Natural killer cell (primary cell): ENCODE results near the gene SLC24A3. TPM values are rescaled to one million over a fixed set of nuclear protein-coding genes. Genes with fewer than 3 reads are reported as not detected.

Experiments used
- ATAC-seq, 3 donors: fragments of 150-1000 bp in 2 of 3; fragments of 200-7000 bp in 1 of 3; cut with Tn5 transposase; 1 replicate in 1 of 3; 2 replicates in 2 of 3; pipeline ENCODE4 v1.10.0; 2021; ENCODE audit warnings: mild to moderate bottlenecking in 2 of 3, moderate library complexity in 2 of 3
- DNase-seq, 2 donors: peaks; one replicate each; pipeline versions ENCODE4 v3.0.0 to v3.0.0-alpha.2; 2013 to 2021; ENCODE audit warnings: mixed read lengths in 1 of 2
- H3K27ac ChIP-seq: one replicate; pipeline ENCODE4 v1.5.1; 2013; ENCODE audit warnings: mild to moderate bottlenecking, low read length
- H3K27me3 ChIP-seq: one replicate; pipeline ENCODE4 v1.6.1; 2013; ENCODE audit warnings: low read length; ENCODE audit not compliant: control insufficient read depth, insufficient read depth
- H3K36me3 ChIP-seq: one replicate; pipeline ENCODE4 v1.6.1; 2013; ENCODE audit warnings: low read length; ENCODE audit not compliant: control insufficient read depth, insufficient read depth
- H3K4me1 ChIP-seq: one replicate; pipeline ENCODE4 v1.6.1; 2013; ENCODE audit warnings: low read length; ENCODE audit not compliant: control insufficient read depth, insufficient read depth
- H3K4me3 ChIP-seq: one replicate; pipeline ENCODE4 v1.5.1; 2013; ENCODE audit warnings: low read length
- H3K9me3 ChIP-seq: one replicate; pipeline ENCODE4 v1.6.1; 2013; ENCODE audit warnings: low read length; ENCODE audit not compliant: control insufficient read depth, insufficient read depth
- H3K27ac Mint-ChIP-seq, 2 donors: one replicate each; pipeline ENCODE4 v1.8.0; 2022; ENCODE audit warnings: mild to moderate bottlenecking in 2 of 2, mixed read lengths in 2 of 2, moderate library complexity in 1 of 2
- H3K27me3 Mint-ChIP-seq, 2 donors: one replicate each; pipeline ENCODE4 v1.8.0; 2022; ENCODE audit warnings: low read depth in 2 of 2, mixed read lengths in 2 of 2
- H3K36me3 Mint-ChIP-seq: one replicate; pipeline ENCODE4 v1.8.0; 2022; ENCODE audit warnings: mixed read lengths
- H3K4me1 Mint-ChIP-seq, 2 donors: one replicate each; pipeline ENCODE4 v1.8.0; 2022; ENCODE audit warnings: mixed read lengths in 2 of 2
- H3K4me3 Mint-ChIP-seq: one replicate; pipeline ENCODE4 v1.8.0; 2022; ENCODE audit warnings: mild to moderate bottlenecking, moderate library complexity, mixed read lengths
- H3K9me3 Mint-ChIP-seq, 2 donors: one replicate each; pipeline ENCODE4 v1.8.0; 2022; ENCODE audit warnings: mixed read lengths in 2 of 2
- WGBS: methylation state at CpG from one replicate; pipeline ENCODE4 v1.1.7; 2013; ENCODE audit warnings: missing lambda C conversion rate; ENCODE audit not compliant: insufficient coverage; 5-methylcytosine and 5-hydroxymethylcytosine counted together
- intact Hi-C: fragments of 100-400 bp; cut with micrococcal nuclease; formaldehyde crosslinking; loops from one replicate; pipeline ENCODE4 v1.14.2; 2022
- total RNA-seq, 4 donors: library from RNA; stranded (reverse); fragments of 120-200 nt in 1 of 4; gene quantifications; one replicate each; pipeline versions ENCODE4 v1.2.3 to v1.2.4, GENCODE V29; 2013 to 2022
- TF ChIP-seq, protein P1 (sequence below): fragments of 200-600 bp; IDR thresholded peaks from one replicate; pipeline ENCODE4 v1.8.0; 2022; ENCODE audit warnings: antibody characterized with exemption

The SLC24A3 gene
- total RNA-seq, 3 donors from 2014 or later (not counting 1 experiment from before 2014, with no cell fraction given): 0.09 to 5.5 (median 0.99) TPM

DNA sequence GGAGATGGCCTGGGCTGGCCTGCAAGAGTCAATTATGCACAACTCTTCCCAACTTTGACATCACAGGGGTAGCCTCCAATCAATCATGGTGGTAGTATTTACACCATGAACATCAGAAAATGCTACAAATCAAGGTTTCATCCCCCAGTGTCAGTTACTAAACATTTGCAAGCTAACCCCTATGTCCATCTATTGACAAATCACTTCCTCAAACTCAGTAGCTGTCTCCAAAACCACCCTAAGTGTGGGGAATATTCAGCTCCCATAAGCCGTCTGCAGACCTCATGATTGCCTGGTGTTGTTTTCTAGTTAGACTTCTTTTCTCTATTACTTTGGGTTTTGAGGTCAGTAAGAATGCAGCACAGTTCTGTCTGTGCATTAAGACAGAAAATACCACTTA lies 344.8 kb downstream of the SLC24A3 start:
- Mint-ChIP-seq H3K27ac (no peak overlapping the region), H3K36me3 (no peaks in the 10 kb centered on the region), H3K27me3 (peaks cover 2 to 8% of the 10 kb centered on the region in 2 donors), H3K9me3 (no peaks in the 10 kb centered on the region), H3K4me1 (no peaks in the 10 kb centered on the region), H3K4me3 (no peak overlapping the region)
- H3K27me3 ChIP-seq: no peaks in the 10 kb centered on the region
- no peaks in the 10 kb centered on the region for H3K36me3 ChIP-seq
- H3K4me1 ChIP-seq: no peaks in the 10 kb centered on the region
- no peak overlapping the region for H3K27ac ChIP-seq
- TF ChIP-seq, protein P1, sequence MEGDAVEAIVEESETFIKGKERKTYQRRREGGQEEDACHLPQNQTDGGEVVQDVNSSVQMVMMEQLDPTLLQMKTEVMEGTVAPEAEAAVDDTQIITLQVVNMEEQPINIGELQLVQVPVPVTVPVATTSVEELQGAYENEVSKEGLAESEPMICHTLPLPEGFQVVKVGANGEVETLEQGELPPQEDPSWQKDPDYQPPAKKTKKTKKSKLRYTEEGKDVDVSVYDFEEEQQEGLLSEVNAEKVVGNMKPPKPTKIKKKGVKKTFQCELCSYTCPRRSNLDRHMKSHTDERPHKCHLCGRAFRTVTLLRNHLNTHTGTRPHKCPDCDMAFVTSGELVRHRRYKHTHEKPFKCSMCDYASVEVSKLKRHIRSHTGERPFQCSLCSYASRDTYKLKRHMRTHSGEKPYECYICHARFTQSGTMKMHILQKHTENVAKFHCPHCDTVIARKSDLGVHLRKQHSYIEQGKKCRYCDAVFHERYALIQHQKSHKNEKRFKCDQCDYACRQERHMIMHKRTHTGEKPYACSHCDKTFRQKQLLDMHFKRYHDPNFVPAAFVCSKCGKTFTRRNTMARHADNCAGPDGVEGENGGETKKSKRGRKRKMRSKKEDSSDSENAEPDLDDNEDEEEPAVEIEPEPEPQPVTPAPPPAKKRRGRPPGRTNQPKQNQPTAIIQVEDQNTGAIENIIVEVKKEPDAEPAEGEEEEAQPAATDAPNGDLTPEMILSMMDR: no peak
- H3K4me3 ChIP-seq: no peak overlapping the region
- intact Hi-C loops: no loop called here
- DNase-seq (no peak), ATAC-seq (no peak)
- no peaks in the 10 kb centered on the region for H3K9me3 ChIP-seq
- WGBS: no CpG with 5 or more reads among the region's 1 CpG

DNA sequence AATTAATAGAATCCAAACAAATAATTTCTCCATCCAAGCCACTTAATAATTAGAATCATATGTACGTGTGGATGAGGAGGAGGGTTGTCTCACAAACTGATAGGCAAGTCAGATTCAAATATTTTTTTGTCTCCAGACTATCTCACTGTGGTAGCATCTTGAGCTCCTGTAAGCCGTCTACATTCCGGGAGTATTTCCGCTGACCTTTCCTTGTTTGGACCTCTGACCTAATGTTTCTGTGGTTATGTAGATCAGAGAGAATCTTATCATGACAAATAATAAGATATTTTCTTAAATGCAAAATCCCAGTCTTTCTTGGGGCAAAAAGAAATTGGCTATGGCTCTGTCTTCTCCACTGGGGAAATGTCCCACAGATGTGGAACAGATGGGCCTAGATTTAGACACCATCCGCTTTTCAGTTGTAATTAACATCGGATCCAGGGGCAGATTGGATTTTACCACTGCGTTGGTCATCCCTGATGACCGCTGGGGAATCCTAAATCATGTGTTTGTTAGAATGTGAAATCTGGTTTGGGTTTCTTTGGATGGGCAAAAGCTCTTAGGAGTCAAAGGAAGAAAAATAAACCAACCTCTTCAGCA lies 348.5 kb downstream of the SLC24A3 start:
- intact Hi-C loops: no loop called here
- no peaks in the 10 kb centered on the region for H3K9me3 Mint-ChIP-seq
- DNase-seq (no peak), ATAC-seq (no peak)
- no peaks in the 10 kb centered on the region for H3K4me1 ChIP-seq
- 81% methylated on average over 7 of the region's 8 CpGs for whole genome bisulfite sequencing
- no peak overlapping the region for H3K27ac ChIP-seq
- no peaks in the 10 kb centered on the region for H3K27me3 ChIP-seq
- no peaks in the 10 kb centered on the region for H3K36me3 Mint-ChIP-seq
- no peak overlapping the region for H3K27ac Mint-ChIP-seq
- no peaks in the 10 kb centered on the region for H3K9me3 ChIP-seq
- H3K36me3 ChIP-seq: no peaks in the 10 kb centered on the region
- H3K27me3 Mint-ChIP-seq: peaks cover 2 to 8% of the 10 kb centered on the region in 2 donors
- no peak overlapping the region for H3K4me3 ChIP-seq
- H3K4me1 Mint-ChIP-seq: no peaks in the 10 kb centered on the region
- TF ChIP-seq, protein P1: no peak
- H3K4me3 Mint-ChIP-seq: no peak overlapping the region

DNA sequence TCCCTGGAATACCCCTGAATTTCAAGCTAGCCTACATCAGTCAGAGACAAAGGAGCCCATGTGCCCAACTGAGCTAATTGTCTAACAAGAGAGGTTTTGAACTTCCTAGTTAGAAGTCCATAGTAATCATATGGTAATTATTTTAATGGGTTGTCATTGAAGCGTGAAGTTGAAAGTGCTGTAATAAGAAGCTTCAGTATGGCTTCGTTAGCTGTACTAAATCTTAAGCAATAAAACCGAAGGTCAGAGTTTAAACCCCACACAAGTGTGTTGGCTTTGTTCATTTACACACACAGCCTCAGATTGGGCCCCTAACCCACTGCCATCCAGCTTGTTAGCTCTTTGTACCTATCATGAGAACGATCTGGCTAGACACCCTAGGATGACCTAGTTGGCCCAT lies 350.0 kb downstream of the SLC24A3 start:
- WGBS: 86% methylated on average over 4 of the region's 4 CpGs
- H3K36me3 Mint-ChIP-seq: no peaks in the 10 kb centered on the region
- no peak for DNase-seq
- Histone ChIP-seq H3K27ac (no peak overlapping the region), H3K27me3 (no peaks in the 10 kb centered on the region), H3K4me3 (no peak overlapping the region), H3K36me3 (no peaks in the 10 kb centered on the region), H3K9me3 (no peaks in the 10 kb centered on the region), H3K4me1 (no peaks in the 10 kb centered on the region)
- H3K9me3 Mint-ChIP-seq: no peaks in the 10 kb centered on the region
- no peak for ATAC-seq
- TF ChIP-seq, protein P1: no peak
- no peak overlapping the region for H3K4me3 Mint-ChIP-seq
- H3K27ac Mint-ChIP-seq: no peak overlapping the region
- H3K4me1 Mint-ChIP-seq: no peaks in the 10 kb centered on the region
- peaks cover 2 to 8% of the 10 kb centered on the region in 2 donors for H3K27me3 Mint-ChIP-seq
- intact Hi-C loops: no loop called here

DNA sequence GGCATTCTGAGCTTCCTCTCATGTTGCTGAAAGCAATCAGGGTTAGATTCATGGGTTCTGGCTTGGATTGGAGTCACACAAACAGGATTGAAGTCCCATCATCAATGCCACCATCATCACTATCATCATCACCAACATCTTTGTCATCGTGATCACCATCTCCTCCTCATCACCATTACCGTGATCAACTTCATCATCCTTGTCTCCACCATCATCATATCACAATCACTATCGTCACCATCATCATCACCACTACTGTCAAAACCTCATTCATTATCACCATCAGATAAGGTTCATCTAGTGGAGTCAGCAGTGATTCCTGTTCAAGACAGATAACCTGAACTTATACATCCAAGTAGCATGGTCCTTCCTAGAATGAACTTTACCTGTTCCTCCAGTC lies 351.8 kb downstream of the SLC24A3 start:
- no peak overlapping the region for H3K4me3 Mint-ChIP-seq
- ATAC-seq (no peak), DNase-seq (no peak)
- intact Hi-C loops: no loop called here
- Histone ChIP-seq H3K27me3 (no peaks in the 10 kb centered on the region), H3K36me3 (no peaks in the 10 kb centered on the region), H3K4me3 (no peak overlapping the region), H3K27ac (no peak overlapping the region), H3K4me1 (no peaks in the 10 kb centered on the region), H3K9me3 (no peaks in the 10 kb centered on the region)
- peaks cover 2 to 8% of the 10 kb centered on the region in 2 donors for H3K27me3 Mint-ChIP-seq
- TF ChIP-seq, protein P1: no peak
- H3K27ac Mint-ChIP-seq: no peak overlapping the region
- no peaks in the 10 kb centered on the region for H3K4me1 Mint-ChIP-seq
- WGBS: 94% methylated on average over 3 of the region's 3 CpGs
- no peaks in the 10 kb centered on the region for H3K9me3 Mint-ChIP-seq
- no peaks in the 10 kb centered on the region for H3K36me3 Mint-ChIP-seq
